ENCODE data around the gene NFYA.

DNA sequence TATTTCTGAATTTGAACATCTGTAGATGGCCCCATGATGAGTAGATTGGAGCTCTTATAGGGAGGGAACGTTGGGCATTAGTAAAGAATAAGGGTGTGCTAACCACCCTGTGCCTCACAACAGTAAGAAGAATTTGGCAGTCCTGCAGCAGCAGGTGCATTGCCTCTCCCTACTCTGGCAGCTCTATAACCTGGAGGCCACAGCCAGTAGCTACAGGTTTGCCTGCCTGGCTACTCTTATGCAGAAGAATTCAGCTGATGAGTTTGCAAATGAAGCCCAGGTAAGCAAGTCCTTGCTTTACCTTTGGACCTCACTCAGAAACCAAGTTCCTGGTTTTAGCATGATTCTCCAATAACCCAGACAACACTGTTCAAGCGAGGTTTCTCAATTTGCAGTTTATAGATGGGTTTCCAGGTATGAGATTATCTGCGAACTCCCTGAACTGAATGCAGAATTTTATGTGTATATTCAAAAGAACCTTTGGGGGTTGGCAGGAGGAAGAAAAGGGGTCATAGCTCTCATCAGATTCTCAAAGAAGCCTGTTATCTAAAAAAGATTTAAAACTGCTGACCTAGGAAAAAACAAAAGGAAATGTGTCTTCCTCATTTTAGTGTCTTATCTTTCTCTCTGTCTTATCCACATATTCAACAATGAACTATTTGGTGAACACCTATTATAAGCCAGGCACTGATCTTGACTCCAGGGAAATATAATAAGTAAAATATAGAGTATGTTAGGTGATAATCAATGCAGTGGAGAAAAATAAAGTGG lies 62.5 kb downstream of the NFYA start:
- no peak for TF ChIP-seq POLR2A (IDR thresholded peaks at IDR 0.05)
- TF ChIP-seq, protein P1, sequence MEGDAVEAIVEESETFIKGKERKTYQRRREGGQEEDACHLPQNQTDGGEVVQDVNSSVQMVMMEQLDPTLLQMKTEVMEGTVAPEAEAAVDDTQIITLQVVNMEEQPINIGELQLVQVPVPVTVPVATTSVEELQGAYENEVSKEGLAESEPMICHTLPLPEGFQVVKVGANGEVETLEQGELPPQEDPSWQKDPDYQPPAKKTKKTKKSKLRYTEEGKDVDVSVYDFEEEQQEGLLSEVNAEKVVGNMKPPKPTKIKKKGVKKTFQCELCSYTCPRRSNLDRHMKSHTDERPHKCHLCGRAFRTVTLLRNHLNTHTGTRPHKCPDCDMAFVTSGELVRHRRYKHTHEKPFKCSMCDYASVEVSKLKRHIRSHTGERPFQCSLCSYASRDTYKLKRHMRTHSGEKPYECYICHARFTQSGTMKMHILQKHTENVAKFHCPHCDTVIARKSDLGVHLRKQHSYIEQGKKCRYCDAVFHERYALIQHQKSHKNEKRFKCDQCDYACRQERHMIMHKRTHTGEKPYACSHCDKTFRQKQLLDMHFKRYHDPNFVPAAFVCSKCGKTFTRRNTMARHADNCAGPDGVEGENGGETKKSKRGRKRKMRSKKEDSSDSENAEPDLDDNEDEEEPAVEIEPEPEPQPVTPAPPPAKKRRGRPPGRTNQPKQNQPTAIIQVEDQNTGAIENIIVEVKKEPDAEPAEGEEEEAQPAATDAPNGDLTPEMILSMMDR (IDR thresholded peaks at IDR 0.05): no peak

Data from uterus (tissue), 2 donors.